GM20000 (cell line): Measurements from ENCODE around the gene KY.
A peak's percentile ranks its signal among the peaks of the same experiment; 100 is the strongest.

Experiments
- DNase-seq: peaks from one replicate; pipeline ENCODE4 v3.0.0; 2012; ENCODE audit warnings: low spot score
- TF ChIP-seq, protein P1 (sequence below): IDR thresholded peaks from 2 replicates; pipeline ENCODE4 v1.5.1; 2012; ENCODE audit warnings: mild to moderate bottlenecking, control low read depth; ENCODE audit errors: extremely low read depth, missing control alignments

Gene KY

DNA sequence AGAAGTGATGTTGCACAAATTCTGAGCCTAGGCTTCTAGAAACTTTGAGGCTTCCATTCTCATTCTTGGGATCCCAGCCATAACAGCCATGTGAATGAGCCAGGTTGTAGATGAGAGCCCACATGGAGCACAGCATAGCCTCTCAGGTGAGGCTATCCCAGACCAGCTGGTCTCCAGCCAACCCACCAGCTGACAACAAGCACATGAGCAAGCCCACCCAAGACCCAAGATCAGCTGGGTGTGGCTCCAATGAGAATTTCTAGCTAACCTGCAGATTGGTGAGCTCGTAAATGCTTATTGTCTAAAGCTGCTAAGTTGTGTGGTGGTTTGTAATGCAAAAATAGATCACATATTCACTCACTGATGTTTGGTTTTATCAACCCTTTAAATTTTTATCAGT, 14.4 kb downstream of the KY start:
- no peak for DNase-seq
- TF ChIP-seq, protein P1, sequence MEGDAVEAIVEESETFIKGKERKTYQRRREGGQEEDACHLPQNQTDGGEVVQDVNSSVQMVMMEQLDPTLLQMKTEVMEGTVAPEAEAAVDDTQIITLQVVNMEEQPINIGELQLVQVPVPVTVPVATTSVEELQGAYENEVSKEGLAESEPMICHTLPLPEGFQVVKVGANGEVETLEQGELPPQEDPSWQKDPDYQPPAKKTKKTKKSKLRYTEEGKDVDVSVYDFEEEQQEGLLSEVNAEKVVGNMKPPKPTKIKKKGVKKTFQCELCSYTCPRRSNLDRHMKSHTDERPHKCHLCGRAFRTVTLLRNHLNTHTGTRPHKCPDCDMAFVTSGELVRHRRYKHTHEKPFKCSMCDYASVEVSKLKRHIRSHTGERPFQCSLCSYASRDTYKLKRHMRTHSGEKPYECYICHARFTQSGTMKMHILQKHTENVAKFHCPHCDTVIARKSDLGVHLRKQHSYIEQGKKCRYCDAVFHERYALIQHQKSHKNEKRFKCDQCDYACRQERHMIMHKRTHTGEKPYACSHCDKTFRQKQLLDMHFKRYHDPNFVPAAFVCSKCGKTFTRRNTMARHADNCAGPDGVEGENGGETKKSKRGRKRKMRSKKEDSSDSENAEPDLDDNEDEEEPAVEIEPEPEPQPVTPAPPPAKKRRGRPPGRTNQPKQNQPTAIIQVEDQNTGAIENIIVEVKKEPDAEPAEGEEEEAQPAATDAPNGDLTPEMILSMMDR: no peak

DNA sequence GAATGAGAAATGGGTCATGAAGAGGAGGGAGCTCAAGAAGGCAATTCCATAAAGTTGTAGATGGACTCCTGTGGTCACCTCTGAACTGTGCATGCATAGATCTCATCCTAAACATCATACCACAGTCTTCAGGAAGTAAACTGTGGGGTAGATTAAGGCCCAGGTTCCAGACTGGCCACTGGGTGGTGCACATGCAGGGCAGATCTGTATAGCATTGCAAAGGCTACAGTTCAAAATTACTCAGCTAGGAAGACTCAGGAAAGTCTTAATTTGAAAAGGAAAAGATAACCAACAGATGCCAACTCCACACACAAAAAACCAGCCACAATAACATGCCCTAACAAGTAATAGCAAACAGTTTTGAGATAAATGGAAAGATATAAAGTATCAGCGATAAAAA, 20.3 kb downstream of the KY start:
- TF ChIP-seq, protein P1: peak; percentile 35
- DNase-seq: no peak

DNA sequence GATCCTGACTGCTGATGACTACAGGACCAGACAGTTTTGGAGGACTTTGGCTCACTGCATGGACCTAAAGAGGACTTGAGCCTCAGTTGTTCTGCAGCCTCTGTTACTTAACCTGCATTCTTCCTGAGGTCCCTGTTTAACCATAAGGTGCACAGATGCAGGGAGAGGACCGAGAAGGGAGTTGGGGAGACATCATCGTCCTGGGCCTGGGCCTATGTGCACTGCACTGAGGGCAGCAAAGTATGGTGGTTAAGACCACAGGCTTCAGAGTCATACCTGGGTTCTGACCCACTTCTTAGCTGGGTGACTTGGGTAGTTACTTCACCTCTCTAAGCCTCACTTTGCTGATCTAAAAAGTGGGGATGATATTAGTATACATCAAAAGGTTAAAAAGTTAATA, 21.9 kb downstream of the KY start:
- DNase-seq: no peak
- TF ChIP-seq, protein P1: no peak

DNA sequence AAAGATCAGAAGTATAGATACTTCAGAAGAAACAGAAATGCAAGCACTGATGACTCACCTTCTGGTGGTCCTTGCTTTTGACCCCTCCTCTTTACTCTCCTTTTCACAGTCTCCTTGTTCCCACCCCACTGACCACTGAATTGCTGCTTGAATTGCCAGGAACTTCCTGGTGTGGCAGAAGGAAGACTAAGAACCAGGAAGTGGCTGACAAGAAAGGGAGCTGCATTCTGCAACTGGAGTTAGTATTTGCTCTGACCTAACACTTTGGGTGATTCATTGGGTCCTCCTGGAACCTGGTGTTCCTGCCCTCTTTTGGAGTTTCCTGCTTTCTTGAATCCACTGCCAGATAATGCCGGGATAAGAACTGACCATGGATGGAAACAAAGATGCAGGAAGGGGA, 23.0 kb downstream of the KY start:
- TF ChIP-seq, protein P1: no peak
- DNase-seq: no peak

DNA sequence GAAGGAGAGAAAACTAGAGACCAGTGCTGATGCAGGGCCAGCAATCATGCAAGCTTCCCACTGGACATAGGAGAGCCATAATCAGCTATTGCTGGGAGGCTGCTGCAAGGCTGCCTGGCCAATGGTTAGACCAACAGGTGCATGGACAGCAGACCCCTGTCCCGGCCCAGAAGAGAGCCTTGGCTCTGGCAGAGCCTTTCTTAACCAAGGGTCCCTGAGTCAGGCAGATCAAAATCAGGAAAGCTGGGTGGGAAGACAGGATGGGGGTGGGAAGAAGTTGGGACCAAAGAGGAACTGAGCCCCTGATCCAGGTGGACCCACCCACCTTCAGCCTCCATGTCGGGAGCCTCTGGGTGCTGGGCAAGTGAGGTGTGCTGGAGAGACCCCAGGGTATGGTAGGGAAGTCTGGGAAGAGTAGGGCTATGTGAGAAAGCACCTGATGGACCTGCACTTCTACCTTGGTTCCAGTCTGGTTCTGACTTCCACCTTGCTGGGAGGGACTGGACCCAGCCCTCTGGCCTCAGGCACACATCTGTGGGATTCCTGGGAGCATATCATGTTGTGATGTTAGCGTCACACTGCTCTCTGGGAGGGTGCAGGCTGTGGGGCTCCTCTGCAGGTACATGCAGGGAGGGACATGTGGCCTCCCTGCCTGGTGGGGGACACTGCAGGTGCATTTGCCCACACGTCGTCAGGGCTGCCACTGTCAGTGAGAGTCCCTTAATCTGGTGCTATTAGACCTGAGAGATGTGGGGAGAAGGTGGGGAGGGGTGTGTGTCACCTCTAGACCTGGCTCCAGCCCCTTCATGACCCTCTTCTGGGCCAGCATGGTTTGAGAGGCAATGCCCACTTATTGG, 24.7 kb downstream of the KY start:
- TF ChIP-seq, protein P1: no peak
- no peak for DNase-seq

DNA sequence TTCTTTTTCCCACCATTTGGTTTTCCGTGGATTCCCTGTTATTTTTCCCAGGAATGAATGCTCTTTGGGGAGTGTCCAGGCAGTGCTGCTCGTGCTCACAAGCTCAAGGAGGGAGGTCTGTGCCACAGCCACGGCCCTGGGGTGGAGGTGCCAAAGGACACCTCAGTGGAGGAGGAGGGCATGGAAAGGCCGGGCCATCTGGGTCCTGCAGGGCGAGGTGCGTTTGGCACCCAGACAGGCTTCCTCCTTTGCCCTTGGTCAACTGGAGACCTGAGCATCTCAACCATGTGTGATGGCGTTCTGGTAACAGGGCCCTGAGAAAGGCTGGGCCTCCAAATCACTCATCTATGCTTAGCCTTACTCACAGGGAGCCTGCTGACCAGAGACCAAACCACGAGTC, 25.4 kb downstream of the KY start:
- TF ChIP-seq, protein P1: no peak
- DNase-seq: no peak

DNA sequence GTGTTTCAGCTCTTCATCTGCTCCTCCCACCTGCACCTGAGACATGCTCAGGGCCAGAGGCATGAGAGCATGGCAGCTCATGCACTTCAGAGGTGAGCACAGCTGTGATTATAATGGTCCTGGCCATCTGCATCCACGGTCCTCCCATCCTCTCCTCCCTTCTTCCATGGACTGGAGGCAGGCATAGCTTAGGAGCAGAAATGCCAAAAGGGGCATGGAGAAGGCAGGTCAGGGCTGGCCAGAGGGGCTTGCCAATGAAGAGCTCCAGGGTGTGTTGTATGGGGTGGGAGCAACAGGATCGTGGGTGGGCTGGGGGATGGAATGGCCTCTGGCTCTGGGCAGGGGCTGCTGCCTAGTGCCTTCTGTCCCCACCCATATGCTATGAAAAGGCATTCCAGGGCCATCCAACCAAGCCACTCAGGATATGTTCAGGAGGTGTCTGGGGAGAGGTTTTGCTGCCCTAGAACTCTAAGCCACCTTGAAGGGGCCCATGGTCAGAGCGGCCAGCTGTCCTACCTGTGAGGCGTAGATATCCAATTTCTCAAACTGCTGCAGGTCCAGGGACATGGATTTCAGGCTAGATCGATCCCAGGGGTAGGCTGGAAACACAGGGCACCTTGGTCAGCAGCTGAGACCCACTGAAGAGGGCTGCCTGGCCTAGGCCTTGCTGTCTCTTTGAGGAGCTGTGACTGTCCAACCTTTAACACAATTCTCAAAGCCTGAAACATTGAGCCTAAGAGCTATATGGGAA, 26.1 kb downstream of the KY start:
- TF ChIP-seq, protein P1: no peak
- no peak for DNase-seq
